Embryonic facial prominence (tissue), 1 donor: ENCODE measurements around the gene PCNX3.
A peak's percentile ranks its signal among the peaks of the same experiment; 100 is the strongest.

Source experiments
- DNase-seq: peaks from one replicate; pipeline ENCODE4 v3.0.0-alpha.2; 2016; ENCODE audit errors: extremely low spot score

The PCNX3 gene

DNA sequence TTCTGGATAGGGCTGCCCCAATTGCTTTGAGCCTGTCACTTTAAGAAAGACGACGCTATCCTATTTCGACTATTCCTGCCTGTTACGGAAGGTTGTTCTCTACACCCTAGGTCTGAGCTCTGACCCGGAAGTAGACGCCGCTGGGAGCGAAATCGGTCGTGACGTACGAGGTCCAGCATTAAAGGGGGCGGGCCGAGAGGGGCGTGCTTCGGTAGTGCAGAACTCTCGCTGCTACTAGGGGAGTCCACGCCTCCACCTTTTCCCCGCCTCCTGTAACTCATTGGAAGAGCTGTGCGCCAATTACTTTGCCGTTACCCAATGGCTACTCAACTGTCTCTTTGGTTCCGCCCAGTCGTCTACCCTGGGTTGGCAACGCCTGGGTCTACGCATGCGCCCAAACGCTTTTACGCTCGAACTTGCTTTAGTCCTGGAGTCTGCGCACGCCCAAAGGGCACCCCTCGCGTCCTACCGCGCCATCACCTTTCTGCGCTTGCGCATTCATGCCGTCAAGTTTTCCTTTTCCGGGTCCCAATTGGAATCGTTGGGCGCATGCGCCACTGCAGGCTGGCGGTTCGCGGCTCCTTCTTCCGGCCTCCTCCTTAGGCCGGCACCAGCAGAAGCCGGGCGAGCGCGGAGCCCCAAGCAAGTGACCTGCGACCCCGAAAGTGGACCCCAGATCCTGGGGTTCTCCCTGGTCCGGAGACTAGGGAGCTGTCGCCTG, at the start of gene PCNX3:
TSS of gene PCNX3 (plus strand) at position 548 of the 721 bp plus-strand sequence. CDS start 536 bp downstream, outside the sequence.
- peak; percentile 100 for DNase-seq

DNA sequence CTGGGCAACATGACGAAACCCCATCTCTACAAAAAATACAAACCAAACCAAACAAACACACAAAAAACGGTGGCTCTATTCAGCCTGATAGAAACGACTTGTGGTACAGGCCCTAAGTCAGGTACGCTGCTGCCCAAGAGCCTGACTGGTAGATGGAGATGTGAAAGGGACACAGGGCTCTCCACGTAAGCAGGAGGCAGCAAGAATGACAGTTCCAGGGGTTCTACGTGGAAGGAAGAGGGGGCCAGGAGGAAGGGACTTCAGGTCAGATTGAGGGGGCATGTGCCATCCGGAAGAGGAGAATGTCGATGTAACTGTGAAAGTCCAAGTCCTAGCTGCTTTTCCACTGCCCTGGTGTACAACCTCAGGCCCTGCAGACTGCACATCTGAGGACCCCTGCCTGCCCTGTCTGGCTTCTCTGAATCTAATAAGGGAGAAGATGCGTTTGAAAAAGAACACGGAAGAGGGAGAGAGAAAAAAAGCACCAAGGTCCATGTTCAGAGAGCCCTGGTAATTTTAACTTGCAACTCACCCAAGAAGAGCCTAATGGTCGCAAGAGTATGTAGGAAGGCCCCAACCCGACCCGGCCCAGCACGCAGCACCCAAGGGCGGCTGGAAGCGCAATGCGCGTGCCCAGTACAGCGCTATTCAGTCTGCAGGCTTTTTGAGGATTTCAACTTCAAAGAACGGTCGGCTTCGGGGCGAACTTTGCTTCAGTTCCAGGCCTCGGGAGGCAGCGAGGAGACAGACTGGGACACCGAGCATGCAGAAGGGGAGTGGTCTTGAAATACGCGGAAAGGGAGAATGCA, 46.2 kb upstream of the PCNX3 start:
- no peak for DNase-seq

DNA sequence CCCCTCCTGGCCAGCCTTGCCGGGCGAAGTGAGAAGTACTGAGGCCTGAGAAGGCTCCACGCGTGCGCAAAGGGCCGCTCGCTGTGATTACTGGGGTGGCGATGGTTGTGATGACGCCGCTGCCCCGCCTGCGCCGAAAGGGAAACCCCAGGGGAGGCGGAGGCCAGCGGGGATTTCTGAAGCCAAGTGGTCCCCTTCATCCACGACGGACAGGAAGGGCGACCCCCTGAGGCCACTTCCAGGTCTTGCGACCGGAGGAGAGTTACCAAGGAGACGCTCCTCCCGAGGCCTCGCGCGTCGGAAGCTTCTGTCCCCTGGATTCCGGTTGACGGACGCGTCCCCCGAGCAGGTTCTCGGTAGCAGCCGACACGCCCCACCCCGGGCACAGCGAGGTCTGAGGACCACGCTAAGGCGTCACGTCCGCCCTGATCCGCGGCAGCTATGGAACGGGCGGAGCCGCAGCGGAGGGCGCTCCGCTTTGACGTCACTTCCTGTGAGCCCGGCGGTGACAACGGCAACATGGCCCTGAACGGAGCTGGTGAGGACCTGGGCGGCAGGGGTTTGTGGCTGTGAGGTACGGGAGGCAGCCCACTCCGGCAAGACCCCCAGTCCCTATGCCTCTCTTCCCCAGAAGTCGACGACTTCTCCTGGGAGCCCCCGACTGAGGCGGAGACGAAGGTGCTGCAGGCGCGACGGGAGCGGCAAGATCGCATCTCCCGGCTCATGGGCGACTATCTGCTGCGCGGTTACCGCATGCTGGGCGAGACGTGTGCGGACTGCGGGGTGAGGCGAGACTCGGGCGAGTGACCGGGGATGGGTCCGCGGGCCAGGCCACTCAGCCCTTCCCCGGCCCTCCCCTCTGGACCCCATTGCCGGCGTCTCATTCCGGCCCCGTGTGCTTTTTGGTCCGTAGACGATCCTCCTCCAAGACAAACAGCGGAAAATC, 45.3 kb upstream of the PCNX3 start, which contains the start of gene ZNRD2:
TSS of gene ZNRD2 (plus strand) at position 505 of the 946 bp plus-strand sequence. CDS start at position 520, 15 bp downstream.
- DNase-seq: peak; percentile 90

DNA sequence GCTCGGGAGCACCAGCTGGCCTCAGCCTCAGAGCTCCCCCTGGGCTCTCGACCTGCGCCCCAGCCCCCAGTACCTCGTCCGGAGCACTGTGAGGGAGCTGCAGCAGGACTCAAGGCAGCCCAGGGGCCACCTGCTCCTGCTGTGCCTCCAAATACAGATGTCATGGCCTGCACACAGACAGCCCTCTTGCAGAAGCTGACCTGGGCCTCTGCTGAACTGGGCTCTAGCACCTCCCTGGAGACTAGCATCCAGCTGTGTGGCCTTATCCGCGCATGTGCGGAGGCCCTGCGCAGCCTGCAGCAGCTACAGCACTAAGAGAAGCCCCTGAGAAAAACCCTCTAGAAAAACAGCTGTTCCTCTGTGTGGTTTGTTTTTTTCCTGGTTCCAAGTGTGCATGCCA, 44.2 kb upstream of the PCNX3 start:
- no peak for DNase-seq

DNA sequence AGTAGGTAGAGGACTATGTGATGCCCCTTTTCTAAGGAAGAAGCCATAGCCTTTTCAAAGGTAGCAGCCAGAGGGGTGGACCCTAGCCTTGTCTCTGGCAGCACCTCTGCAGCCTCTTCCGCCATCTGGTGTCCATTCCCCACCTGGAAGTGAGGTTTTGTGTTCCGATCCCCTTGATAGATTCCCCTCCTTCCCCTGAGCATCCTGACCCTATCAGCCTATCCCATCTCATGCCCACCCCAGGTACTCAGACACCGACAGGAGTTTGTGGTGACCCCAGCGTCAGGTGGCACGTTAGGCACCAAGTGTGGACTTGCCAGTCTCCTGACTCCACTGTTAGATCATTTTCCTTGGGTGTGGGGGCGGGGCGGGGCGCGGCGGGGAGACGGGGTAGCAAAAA, 43.6 kb upstream of the PCNX3 start:
- no peak for DNase-seq

DNA sequence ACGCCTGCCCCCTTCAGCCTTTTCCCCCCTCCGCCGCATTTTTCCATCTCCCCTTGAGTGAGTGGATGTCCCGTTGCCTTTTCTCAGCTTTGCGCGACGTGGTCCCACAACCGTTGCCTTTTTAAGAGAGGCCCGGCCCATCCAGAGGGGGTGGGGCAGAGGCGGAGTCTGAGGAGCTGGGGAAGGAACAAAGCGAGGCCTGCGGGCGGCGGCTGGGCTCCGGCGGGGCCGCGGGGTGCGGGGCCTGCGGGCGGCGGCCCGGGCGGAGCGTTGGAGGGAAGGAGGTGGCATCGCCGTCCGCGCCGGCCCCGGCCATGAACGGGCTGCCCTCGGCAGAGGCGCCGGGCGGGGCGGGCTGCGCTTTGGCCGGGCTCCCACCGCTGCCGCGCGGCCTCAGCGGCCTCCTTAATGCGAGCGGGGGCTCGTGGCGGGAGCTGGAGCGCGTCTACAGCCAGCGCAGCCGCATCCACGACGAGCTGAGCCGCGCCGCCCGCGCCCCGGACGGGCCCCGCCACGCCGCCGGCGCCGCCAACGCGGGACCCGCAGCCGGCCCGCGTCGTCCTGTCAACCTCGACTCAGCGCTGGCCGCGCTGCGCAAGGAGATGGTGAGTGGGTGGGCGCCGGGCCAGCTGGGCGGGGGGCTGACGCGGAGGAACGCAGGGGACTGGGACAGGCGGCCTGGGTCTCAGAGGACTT, 43.1 kb upstream of the PCNX3 start, which contains the start of gene FAM89B:
TSS of gene FAM89B (plus strand) at position 183 of the 696 bp plus-strand sequence. CDS start at position 315, 132 bp downstream.
- DNase-seq: peak; percentile 78

DNA sequence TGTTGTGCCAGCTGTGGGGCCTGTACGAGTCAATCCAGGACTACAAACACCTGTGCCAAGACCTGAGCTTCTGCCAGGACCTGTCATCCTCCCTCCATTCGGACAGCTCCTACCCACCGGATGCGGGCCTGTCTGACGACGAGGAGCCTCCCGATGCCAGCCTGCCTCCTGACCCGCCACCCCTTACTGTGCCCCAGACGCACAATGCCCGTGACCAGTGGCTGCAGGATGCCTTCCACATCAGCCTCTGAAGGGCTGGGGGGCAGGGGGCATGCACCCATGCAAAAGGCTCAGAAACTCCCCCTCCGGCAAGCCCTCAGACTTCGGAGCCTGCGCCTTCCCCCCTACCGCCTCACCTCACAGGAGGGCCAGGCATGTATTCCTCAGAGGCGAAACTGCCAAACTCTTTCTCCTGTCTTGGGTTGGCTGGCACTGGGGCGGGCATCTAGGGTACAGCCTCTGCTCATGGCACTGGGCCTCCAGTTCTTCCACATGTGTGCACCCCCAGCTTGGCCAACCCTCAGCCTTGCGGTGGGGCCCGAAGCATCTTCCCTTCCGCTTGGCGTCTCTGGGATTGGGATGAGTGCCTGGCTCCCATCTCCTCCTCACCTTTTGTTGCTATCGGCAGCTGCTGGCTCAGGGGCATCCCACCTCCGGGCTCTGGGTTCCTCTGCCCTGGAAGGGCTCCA, 42.0 kb upstream of the PCNX3 start:
- DNase-seq: no peak

DNA sequence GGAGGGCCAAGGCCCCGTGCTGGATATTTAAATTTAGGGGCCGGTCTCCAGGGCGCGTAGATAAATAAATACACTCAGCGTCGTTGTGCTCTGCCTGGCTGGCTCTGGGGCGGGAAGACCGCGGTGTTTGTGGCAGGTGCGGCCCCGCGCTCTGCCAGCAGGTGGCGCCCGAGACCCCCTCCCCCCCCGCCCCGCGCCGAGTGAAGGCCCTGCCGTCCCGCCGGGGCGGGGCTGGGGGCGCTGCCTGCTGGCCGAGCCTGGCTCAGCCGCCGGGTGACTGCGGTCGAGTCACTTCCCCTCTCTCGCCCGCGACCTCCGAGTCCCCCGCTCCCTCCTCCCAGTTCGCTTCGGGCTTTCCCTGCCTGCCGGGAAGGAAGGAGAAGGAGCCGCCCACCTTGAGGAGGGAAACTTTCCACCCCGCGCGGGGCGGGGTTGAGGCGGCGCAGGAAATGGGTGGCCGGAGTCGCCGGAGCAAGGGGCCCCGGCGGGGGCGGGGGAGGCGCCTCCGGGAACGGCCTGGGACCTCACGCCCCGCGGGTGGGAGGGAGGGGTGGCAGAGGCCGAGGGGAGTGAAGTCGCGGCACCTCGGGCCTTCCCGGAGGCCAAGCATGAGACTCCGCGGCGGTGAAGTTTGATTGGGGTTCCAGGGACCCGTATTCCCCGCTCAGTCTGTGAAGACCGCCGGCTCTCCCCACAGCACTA, 41.3 kb upstream of the PCNX3 start:
- peak; percentile 58 for DNase-seq

DNA sequence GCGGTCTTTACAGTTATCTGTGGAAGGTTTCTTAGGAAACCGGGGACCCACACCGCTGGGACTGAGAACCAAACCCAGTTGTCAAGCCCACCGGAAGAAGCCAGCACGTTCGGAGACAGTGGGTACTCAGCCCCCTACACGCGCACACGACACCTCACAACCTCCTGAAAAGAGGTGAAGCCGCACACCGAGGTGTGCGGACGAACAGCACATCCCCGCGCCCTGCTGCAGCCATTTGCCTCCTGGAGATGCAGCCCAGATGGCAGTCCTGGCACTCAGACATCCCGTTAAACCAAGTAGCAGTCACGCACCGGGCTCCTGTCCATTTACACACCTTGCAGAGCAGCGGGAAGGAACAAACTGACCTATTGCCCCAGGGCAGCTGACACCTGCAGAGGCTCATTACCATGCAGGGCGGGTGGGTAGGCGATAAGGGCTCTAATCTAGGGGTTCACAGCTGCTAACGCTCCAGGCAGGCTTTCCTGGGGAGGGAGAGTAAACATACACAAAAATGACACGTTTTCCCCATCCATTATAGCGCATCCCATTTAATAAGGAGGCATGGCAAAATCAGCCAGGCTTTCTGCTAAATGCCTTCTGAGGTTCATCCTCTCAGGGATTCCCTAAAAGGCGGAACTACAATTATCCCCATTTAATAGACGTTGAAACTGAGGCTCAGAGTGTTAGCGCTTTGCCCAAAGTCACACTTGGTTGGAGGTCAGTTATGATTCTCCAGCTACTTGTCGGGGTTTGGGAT, 40.6 kb upstream of the PCNX3 start:
- DNase-seq: no peak

DNA sequence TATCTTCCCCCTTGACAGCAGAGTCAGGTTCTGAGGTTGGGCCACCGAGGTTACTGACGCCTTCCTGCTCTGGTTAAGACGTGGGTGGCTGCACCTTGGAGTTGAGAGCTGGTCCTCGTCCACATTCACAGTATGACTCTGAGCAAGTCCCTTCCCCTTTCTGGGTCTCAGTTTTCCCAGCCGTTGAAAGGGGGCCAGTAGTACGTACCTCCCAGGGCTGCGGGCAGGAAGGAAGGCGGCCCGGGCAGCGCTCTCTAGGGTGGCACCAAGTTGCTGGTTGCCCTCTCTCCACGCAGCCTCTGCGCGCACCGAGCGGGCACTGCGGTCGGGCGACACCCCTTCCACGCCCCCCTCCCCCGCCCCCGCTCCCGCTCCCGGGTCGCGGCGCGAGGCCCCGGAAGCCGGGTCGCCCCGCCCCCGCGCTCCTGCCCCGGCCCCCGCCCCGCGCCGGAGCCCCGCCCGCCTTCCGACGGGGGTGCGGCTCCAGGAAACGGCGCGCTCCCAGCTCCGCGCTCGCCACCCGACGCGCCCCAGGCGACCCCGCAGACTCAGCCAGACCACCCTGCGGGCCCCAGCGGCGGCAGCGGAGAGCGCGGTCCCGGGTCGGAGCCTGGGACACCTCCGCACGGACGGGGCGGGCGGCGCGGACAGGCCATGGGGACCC, 39.9 kb upstream of the PCNX3 start, which contains the start of gene EHBP1L1:
TSS of gene EHBP1L1 (plus strand) at position 486 of the 664 bp plus-strand sequence. CDS start 250 bp downstream, outside the sequence.
- no peak for DNase-seq

DNA sequence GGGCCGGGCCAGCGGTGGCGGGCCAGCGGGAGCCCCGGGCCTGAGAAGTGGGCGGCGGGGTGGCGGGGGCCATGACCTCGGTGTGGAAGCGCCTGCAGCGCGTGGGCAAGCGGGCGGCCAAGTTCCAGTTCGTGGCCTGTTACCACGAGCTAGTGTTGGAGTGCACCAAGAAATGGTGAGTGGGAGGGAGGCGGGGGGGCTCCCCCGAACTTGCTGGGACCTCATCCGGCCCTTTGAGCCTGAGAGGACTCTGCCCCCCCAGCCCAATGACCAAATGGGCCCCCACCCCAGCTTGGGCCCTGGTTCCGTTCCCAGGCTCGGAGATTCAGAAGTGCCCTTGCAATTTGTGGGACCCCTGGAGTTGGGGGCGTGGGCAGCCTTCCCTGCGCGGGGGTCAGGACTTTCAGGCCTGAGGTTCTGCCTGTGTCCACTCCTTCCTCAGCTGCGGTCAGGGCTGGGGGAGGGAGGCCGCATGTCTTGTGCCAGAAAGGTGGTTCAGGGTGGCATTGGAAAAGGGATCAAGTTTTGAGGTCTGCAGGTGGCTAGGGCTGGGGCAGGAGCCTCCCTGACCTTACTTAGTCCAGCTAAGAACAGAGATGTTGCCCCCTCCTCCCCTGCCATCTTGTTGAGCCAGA, 39.2 kb upstream of the PCNX3 start:
- DNase-seq: no peak

DNA sequence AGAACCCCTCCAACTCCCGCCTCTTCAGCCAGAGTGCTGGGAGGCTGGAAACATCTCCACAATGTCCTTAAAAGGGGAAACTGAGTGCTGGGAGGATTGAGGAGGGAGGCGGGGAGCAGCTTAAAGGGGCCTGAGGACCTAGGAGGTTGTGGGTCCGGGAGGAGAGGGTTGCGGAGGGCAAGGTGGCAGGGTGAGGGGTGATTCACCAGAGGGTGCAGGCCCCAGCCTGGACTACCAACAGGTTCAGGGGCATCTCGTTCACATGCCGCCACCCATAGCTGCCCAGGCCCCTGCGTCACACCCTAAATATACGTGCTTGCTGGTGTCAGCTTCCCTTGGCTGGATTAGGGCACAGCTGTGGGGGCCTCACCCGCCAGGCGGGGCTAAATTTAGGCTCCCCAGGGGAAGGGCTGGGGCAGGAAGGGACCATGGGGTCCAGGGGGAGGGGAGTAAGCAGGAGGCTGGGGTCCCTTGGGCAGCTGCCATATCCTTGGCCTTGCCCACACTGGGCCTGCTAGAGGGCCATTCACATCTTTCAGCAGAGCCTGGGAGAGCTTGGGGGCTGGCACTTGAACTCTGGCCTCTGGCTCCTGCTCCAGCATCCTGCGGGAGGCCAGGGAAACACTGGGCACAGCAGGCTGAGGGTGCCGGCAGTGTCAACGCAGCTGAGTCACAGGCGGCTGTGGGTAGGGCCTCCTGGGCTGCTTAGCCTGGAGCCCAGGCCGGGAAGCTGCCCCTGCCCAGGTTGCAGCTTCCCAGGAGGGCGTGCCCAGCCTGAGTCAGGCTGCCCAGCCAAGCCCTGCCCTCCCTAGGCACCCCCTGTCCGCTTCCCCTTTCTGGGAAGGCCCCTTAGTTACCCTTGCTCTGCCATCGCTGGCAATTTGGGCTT, 38.5 kb upstream of the PCNX3 start:
- no peak for DNase-seq

DNA sequence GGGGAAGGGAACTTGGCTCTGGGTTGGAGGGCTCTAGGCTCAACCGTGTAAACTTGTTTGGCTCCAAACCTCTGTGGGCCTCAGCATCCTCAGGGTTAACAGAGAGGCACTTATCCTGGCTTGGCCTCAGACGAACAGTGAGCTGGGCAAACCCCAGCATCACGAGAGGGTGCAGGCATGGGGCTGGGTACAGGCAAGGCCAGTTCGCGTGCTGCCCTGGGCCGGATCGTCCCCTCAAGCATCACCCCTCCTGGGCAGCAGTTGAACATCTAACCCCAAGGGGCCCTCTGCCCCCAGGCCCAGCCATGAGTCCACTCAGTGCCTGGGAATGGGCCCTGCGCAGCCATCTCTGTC, 37.8 kb upstream of the PCNX3 start:
- DNase-seq: no peak

DNA sequence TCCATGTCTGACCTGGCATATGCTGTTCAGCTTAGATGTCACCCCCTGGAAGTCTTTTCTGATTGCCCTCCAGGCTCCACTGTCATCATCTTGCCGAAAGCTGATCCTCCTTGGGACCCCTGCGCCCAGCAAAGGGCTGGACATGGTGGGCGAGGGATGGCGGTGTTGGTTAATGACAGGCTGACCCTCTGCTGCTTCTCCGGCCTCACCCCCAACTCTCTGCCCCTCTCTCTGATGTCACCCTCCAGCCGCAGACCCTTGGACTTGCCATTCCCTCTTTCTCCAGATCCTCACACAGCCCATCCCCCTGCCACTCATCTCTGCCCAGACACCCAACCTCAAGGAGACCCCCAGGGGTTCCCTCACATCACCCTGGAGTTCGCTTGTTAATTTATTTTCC, 37.4 kb upstream of the PCNX3 start:
- DNase-seq: no peak

DNA sequence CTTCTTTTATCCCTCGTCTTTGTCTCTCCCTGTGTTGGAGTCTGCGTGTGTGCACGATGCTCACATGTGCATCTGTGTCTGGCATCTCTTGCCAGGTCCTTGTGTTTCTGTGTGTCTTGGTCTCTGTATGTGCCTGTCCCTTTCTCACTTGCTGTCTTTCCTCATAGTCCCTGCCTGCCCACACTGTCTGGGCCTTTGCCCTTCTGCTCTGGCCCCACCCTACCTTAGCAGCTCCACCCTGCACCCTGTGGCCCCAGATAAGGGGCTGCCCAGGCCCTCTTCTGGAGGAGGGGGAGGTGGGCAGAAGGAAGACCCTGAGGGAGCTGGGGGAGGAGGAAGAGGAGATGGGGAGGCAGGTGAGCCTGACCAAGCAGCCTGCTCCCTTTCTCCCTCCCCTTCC, 36.9 kb upstream of the PCNX3 start:
- no peak for DNase-seq

DNA sequence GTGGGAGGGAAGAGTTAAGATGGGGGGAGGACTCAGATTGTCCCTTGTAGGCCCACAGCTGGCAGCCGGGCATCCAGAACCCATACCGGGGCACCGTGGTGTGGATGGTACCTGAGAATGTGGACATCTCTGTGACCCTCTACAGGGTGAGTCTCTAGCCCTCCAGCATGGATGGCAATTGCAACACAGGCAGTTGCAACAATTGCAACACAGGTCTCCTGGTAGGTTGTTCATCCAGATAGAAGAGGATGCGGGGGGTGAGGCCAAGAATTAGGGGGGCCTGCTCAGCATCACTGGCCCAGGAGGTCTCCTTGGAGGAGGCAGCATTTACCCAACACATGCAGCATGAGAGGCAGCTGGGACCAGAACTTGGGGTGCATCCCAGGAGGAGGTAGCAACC, 36.3 kb upstream of the PCNX3 start:
- no peak for DNase-seq
